ENCODE data around the gene SH3PXD2A. TPM values are rescaled to one million over a fixed set of nuclear protein-coding genes. Genes with fewer than 3 reads are reported as not detected.

The SH3PXD2A gene
- total RNA-seq, 2 experiments from 2014 or later: 14.8 to 16.0 TPM

DNA sequence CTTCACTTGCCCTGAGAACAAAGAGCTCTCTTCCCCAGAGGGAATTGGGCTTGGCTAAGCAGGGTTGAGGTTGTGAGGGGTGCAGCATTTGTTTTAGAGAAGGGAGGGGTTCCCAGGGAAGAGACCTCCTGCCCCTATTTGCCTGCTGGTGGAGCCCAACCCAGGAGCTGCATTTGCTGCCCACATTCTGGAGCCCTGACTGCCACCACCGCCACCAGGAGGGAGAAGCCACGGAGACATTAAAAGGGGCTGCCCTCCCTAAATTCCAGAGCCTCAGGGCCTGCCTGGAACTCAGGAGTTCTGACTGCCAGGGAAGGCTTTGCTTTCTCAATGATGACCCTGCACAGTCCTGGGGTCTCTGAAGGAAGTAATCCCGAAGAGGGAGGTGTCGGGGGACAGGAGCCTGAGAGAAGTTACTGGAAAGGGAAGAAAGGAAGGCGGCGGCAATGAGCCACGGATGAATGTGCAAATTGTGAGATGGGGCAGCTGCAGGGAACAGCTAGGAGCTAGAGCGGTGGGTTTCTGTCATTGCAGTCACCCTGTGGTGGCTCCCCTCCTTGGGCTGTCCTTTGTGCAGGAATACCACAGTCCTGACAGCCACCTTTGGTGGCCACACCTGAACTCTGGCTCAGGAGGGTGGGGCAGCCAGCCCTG is 310.6 kb downstream of the SH3PXD2A start:
- ATAC-seq (ENCODE audit: low read depth): no peak
- Mint-ChIP-seq H3K27me3 (peaks cover 10% of the 10 kb centered on the region), H3K27ac (no peak overlapping the region), H3K4me3 (no peak overlapping the region), H3K36me3 (no peaks in the 10 kb centered on the region), H3K4me1 (peaks cover 12% of the 10 kb centered on the region), H3K9me3 (no peaks in the 10 kb centered on the region)
- DNase-seq: no peak
- POLR2A ChIA-PET: no interaction called here

Other genes with a start within 250 kb of the SH3PXD2A start
- gene STN1, start 62.6 kb upstream of the SH3PXD2A start, total RNA-seq: 10 to 100 TPM; 53.7 to 58.5 TPM
- gene SLK, start 111.6 kb upstream of the SH3PXD2A start, total RNA-seq: 10 to 100 TPM; 37.9 to 38.4 TPM
- not detected for gene COL17A1, start 230.3 kb upstream of the SH3PXD2A start, total RNA-seq

Data from activated naive CD8-positive, alpha-beta T cell treated with anti-CD3 and anti-CD28 coated beads, Interleukin-2, amount 10 ng/mL, durations not matched to agents 7 days and 5 days (primary cell).